PC-3 (cell line): Measurements from ENCODE around the gene WDFY4. TPM values are rescaled to one million over a fixed set of nuclear protein-coding genes. Genes with fewer than 3 reads are reported as not detected.

Experiments
- ATAC-seq: fragments of 200-7000 bp; cut with Tn5 transposase; 2 replicates; pipeline ENCODE4 v1.9.1; 2020; ENCODE audit warnings: mild to moderate bottlenecking, moderate library complexity
- BruUV-seq: library from RNA; stranded (reverse); fragments of 400-500 nt; replicated peaks from 2 replicates; lab custom pipeline; 2021; lab: Mats Ljungman, UMichigan
- CTCF ChIA-PET: fragments of 300-600 bp; sonication (Branson Sonifier 250); formaldehyde crosslinking; loops from one replicate; lab custom pipeline; 2022; ENCODE audit warnings: antibody characterized with exemption; lab: Charles Lee
- POLR2A ChIA-PET: fragments of 300-600 bp; sonication (Branson Sonifier 250); formaldehyde crosslinking; loops from one replicate; lab custom pipeline; 2022; ENCODE audit warnings: antibody characterized with exemption; ENCODE audit not compliant: unreplicated experiment; lab: Charles Lee
- DNase-seq: peaks from one replicate; pipeline ENCODE4 v3.0.0-alpha.2; 2015
- H2AFZ ChIP-seq: fragments of 300-600 bp; sonication (generic); 2 replicates; pipeline ENCODE4 v1.6.0; 2016; ENCODE audit warnings: antibody characterized with exemption, low read length
- H3F3A ChIP-seq: fragments of 300-600 bp; sonication (generic); one replicate; pipeline ENCODE4 v1.6.0; 2017; ENCODE audit warnings: antibody characterized with exemption, low read length, control low read depth, mild to moderate bottlenecking; ENCODE audit not compliant: unreplicated experiment
- H3K27ac ChIP-seq: fragments of 300-600 bp; sonication (generic); 2 replicates; pipeline ENCODE4 v1.5.1; 2016; ENCODE audit warnings: mild to moderate bottlenecking, low read length
- H3K27me3 ChIP-seq: fragments of 300-600 bp; sonication (generic); 2 replicates; pipeline ENCODE4 v1.6.1; 2016; ENCODE audit warnings: low read length, mixed read lengths
- H3K36me3 ChIP-seq: fragments of 300-600 bp; sonication (generic); 2 replicates; pipeline ENCODE4 v1.6.1; 2016; ENCODE audit warnings: low read depth, mixed run types, low read length, mixed read lengths
- H3K4me1 ChIP-seq: fragments of 300-600 bp; sonication (generic); 2 replicates; pipeline ENCODE4 v1.5.1; 2016; ENCODE audit warnings: low read length; ENCODE audit not compliant: insufficient read depth
- H3K4me2 ChIP-seq: fragments of 300-600 bp; sonication (generic); 2 replicates; pipeline ENCODE4 v1.6.0; 2016; ENCODE audit warnings: low read length
- H3K4me3 ChIP-seq: fragments of 300-600 bp; sonication (generic); 2 replicates; pipeline ENCODE4 v1.5.1; 2016; ENCODE audit warnings: mild to moderate bottlenecking, low read length, mixed read lengths
- H3K79me2 ChIP-seq: fragments of 300-600 bp; sonication (generic); 2 replicates; pipeline ENCODE4 v1.6.1; 2017; ENCODE audit warnings: low read length, mixed read lengths
- H3K9ac ChIP-seq: fragments of 300-600 bp; sonication (generic); 2 replicates; pipeline ENCODE4 v1.6.0; 2016; ENCODE audit warnings: mild to moderate bottlenecking, low read length
- H3K9me2 ChIP-seq: fragments of 300-600 bp; sonication (generic); replicated peaks from 2 replicates; pipeline ENCODE4 v1.6.1; 2016; ENCODE audit warnings: mixed run types, low read length, mixed read lengths
- H3K9me3 ChIP-seq: fragments of 300-600 bp; sonication (generic); 2 replicates; pipeline ENCODE4 v1.6.1; 2016; ENCODE audit warnings: low read length, mixed read lengths
- H4K20me1 ChIP-seq: fragments of 300-600 bp; sonication (generic); 2 replicates; pipeline ENCODE4 v1.6.1; 2016; ENCODE audit warnings: low read length, mixed read lengths
- CTCF ChIP-seq: fragments of 300-600 bp; sonication (generic); conservative IDR thresholded peaks from 2 replicates; pipeline ENCODE4 v1.5.1; 2017; ENCODE audit warnings: antibody characterized with exemption, low read depth, mild to moderate bottlenecking, low read length
- EZH2 ChIP-seq: fragments of 300-600 bp; sonication (generic); IDR thresholded peaks from one replicate; pipeline ENCODE4 v1.6.1; 2017; ENCODE audit warnings: antibody characterized with exemption, mild to moderate bottlenecking, low read length; ENCODE audit not compliant: unreplicated experiment
- EZH2phosphoT487 ChIP-seq: fragments of 300-600 bp; sonication (generic); IDR thresholded peaks from 2 replicates; pipeline ENCODE4 v1.6.1; 2018; ENCODE audit warnings: mild to moderate bottlenecking, antibody characterized with exemption, low read length, borderline replicate concordance
- intact Hi-C: fragments of 100-400 bp; cut with micrococcal nuclease; formaldehyde crosslinking; loops from 2 replicates; pipeline ENCODE4 v1.9.0; 2023
- total RNA-seq: library from RNA; depleted of rRNA; stranded (reverse); fragments of >200 nt; gene quantifications from 2 replicates; pipeline ENCODE4 v1.2.3, GENCODE V29; 2014

The WDFY4 gene
- total RNA-seq, 1 experiment from 2014 or later: not detected

DNA sequence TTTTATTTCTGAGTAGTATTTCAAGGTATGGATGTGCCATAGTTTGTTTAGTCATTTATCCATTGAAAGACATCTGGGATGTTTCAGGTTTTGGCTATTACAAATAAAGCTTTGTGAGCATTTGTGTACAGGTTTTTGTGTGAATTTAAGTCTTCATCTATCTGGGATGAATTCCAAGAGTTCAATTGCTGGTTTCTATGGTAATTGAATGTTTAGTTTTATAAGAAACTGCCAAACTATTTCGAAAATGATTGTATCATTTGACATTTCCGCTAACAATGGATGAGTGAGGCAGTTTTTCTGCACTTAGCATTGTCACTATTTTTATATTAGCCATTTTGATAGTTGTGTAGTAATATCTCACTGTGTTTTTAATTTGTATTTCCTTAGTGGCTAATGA is 99.4 kb downstream of the WDFY4 start:
- Histone ChIP-seq H3K4me1 (no peaks in the 10 kb centered on the region), H3F3A (no peaks in the 10 kb centered on the region), H3K4me3 (no peak overlapping the region), H3K79me2 (no peaks in the 10 kb centered on the region), H3K27ac (no peak overlapping the region), H3K9me2 (no peaks in the 10 kb centered on the region), H3K36me3 (no peaks in the 10 kb centered on the region), H3K27me3 (peaks cover 41% of the 10 kb centered on the region), H2AFZ (no peak overlapping the region), H3K9me3 (peaks cover 7% of the 10 kb centered on the region), H3K4me2 (no peak overlapping the region), H3K9ac (no peak overlapping the region), H4K20me1 (no peaks in the 10 kb centered on the region)
- no peak for TF ChIP-seq CTCF
- no peak for TF ChIP-seq EZH2
- TF ChIP-seq EZH2phosphoT487: no peak
- intact Hi-C loops: no loop called here
- no TSS peak for BruUV-seq
- DNase-seq (no peak), ATAC-seq (no peak)
- CTCF ChIA-PET: no interaction called here
- POLR2A ChIA-PET: no interaction called here

GRCh38 chr10:48785796-48786195 is 101.1 kb downstream of the WDFY4 start:
- no peaks in the 10 kb centered on the region for H4K20me1 ChIP-seq
- H3K4me2 ChIP-seq: no peak overlapping the region
- H2AFZ ChIP-seq: no peak overlapping the region
- no peaks in the 10 kb centered on the region for H3K36me3 ChIP-seq
- no peaks in the 10 kb centered on the region for H3K4me1 ChIP-seq
- intact Hi-C loops: no loop called here
- no TSS peak for BruUV-seq
- H3K27me3 ChIP-seq: peaks cover 45% of the 10 kb centered on the region
- no peak overlapping the region for H3K9ac ChIP-seq
- no peaks in the 10 kb centered on the region for H3K79me2 ChIP-seq
- H3K27ac ChIP-seq: no peak overlapping the region
- TF ChIP-seq CTCF (no peak), EZH2 (no peak), EZH2phosphoT487 (no peak)
- ATAC-seq (no peak), DNase-seq (no peak)
- H3K9me2 ChIP-seq: no peaks in the 10 kb centered on the region
- CTCF ChIA-PET: no interaction called here
- POLR2A ChIA-PET: interaction anchor here (0.6 kb wide), 1 partner anchor 10 kb away, joined by 3 read pairs; no protein-coding TSS in a partner anchor
- H3K4me3 ChIP-seq: no peak overlapping the region
- H3K9me3 ChIP-seq: peaks cover 7% of the 10 kb centered on the region
- no peaks in the 10 kb centered on the region for H3F3A ChIP-seq

DNA sequence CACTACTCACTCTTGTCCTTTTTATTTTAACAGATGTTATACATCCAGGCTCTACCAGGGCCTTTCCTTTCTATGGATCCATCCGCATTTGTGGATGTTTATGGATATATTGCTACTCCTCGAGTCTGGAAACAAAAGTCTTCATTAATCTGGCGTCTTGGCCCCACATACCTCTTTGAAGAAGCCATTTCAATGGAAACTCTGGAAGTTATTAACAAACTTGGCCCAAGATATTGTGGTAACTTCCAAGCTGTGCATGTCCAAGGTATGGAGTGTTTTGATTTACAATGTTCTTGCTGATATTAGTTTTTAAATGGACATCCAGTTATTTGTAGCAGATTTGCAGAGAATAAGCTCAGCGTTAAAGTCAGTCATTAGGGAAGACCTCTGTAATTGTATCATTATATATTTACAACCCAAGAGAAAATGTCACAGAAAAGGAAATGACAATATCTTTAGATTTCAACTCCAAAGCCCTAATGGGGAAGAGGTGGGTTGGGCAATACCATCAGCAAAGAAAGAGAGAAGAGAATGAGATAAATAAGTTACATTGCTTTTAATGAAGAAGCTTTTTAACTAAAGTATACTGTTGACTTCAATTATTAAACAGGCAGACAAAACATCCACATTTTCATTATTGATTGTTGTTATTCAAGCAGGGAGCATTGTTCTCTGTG is 102.1 kb downstream of the WDFY4 start:
- BruUV-seq: no TSS peak
- Histone ChIP-seq H3K9me3 (peaks cover 7% of the 10 kb centered on the region), H3K79me2 (no peaks in the 10 kb centered on the region), H3K4me1 (no peaks in the 10 kb centered on the region), H3K36me3 (no peaks in the 10 kb centered on the region), H2AFZ (no peak overlapping the region), H3K4me3 (no peak overlapping the region), H3K9ac (no peak overlapping the region), H4K20me1 (no peaks in the 10 kb centered on the region), H3K9me2 (no peaks in the 10 kb centered on the region), H3F3A (no peaks in the 10 kb centered on the region), H3K4me2 (no peak overlapping the region), H3K27me3 (peaks cover 53% of the 10 kb centered on the region), H3K27ac (no peak overlapping the region)
- CTCF ChIA-PET: no interaction called here
- intact Hi-C loops: no loop called here
- DNase-seq (no peak), ATAC-seq (no peak)
- POLR2A ChIA-PET: no interaction called here
- no peak for TF ChIP-seq CTCF
- no peak for TF ChIP-seq EZH2phosphoT487
- no peak for TF ChIP-seq EZH2
